H1 (cell line): Measurements from ENCODE around the gene AKR7A2. TPM values are rescaled to one million over a fixed set of nuclear protein-coding genes. Genes with fewer than 3 reads are reported as not detected.
A peak's percentile ranks its signal among the peaks of the same experiment; 100 is the strongest.

Experiments
- CTCF ChIA-PET: fragments of 300-600 bp; sonication (Branson Sonifier 250); formaldehyde crosslinking; loops from one replicate; lab custom pipeline; 2021; ENCODE audit not compliant: partially characterized antibody; lab: Charles Lee
- POLR2A ChIA-PET: fragments of 300-600 bp; sonication (Branson Sonifier 250); formaldehyde crosslinking; loops from one replicate; lab custom pipeline; 2021; ENCODE audit warnings: inconsistent platforms; ENCODE audit not compliant: partially characterized antibody; lab: Charles Lee
- DNase-seq, 2 experiments: peaks; one replicate each; pipeline versions ENCODE4 v3.0.0 to v3.0.0-alpha.2; 2010 to 2022; ENCODE audit warnings: low spot score in 2 of 2, low read depth in 1 of 2, mixed read lengths in 1 of 2
- FAIRE-seq: peaks from 2 replicates; lab custom pipeline; 2011; peaks lifted over from hg19 to GRCh38; lab: Jason Lieb, UNC
- H2AFZ ChIP-seq: 2 replicates; pipeline ENCODE4 v1.8.1; 2012; ENCODE audit warnings: low read length, inconsistent platforms
- H2AK5ac ChIP-seq: 2 replicates; pipeline ENCODE4 v1.6.1; 2013; ENCODE audit warnings: low read depth, low read length
- H2BK120ac ChIP-seq: replicated peaks from 2 replicates; pipeline ENCODE3; 2013; ENCODE audit warnings: low read depth, low read length, inconsistent platforms
- H2BK12ac ChIP-seq: 2 replicates; pipeline ENCODE4 v1.6.1; 2013; ENCODE audit warnings: low read depth, low read length
- H2BK15ac ChIP-seq: 2 replicates; pipeline ENCODE4 v1.6.1; 2013; ENCODE audit warnings: low read length
- H2BK20ac ChIP-seq: 2 replicates; pipeline ENCODE4 v1.6.1; 2013; ENCODE audit warnings: low read length
- H2BK5ac ChIP-seq: 2 replicates; pipeline ENCODE4 v1.6.1; 2013; ENCODE audit warnings: low read depth, low read length
- H3K14ac ChIP-seq: 2 replicates; pipeline ENCODE4 v1.6.1; 2013; ENCODE audit warnings: inconsistent platforms; ENCODE audit not compliant: insufficient read length
- H3K18ac ChIP-seq: 2 replicates; pipeline ENCODE4 v1.6.1; 2013; ENCODE audit warnings: low read length; ENCODE audit errors: extremely low read depth
- H3K23ac ChIP-seq: 2 replicates; pipeline ENCODE4 v1.6.1; 2013; ENCODE audit warnings: inconsistent platforms; ENCODE audit not compliant: insufficient read length
- H3K23me2 ChIP-seq: 2 replicates; pipeline ENCODE4 v1.6.1; 2013; ENCODE audit warnings: low read depth, low read length
- H3K27ac ChIP-seq: 2 replicates; pipeline ENCODE4 v1.6.1; 2011; ENCODE audit warnings: low read depth, low read length, inconsistent platforms
- H3K27me3 ChIP-seq, 4 experiments: replicated peaks in 1 of 4; 1 replicate in 1 of 4; 2 replicates in 3 of 4; pipeline versions ENCODE4 v1.6.1 to v1.8.1; 2011 to 2013; ENCODE audit warnings: low read length in 3 of 4, mild to moderate bottlenecking in 3 of 4, inconsistent platforms in 2 of 4, mixed read lengths in 2 of 4, moderate library complexity in 1 of 4; ENCODE audit not compliant: control insufficient read depth in 3 of 4, insufficient read depth in 3 of 4; ENCODE audit errors: extremely low read depth in 1 of 4
- H3K36me3 ChIP-seq, 4 experiments: 2 replicates each; pipeline versions ENCODE4 v1.6.1 to v1.8.1; 2011 to 2013; ENCODE audit warnings: mild to moderate bottlenecking in 4 of 4, low read length in 3 of 4, moderate library complexity in 2 of 4, control low read depth in 1 of 4, inconsistent platforms in 1 of 4; ENCODE audit not compliant: insufficient read depth in 4 of 4, control insufficient read depth in 2 of 4
- H3K4ac ChIP-seq: replicated peaks from 2 replicates; pipeline ENCODE3; 2013; ENCODE audit warnings: low read length, low read depth, mixed read lengths, inconsistent platforms; ENCODE audit not compliant: insufficient read length
- H3K4me1 ChIP-seq, 4 experiments: replicated peaks in 1 of 4; 1 replicate in 1 of 4; 2 replicates in 3 of 4; pipeline versions ENCODE4 v1.6.1 to v1.8.1; 2011 to 2013; ENCODE audit warnings: low read length in 3 of 4, inconsistent platforms in 2 of 4, mixed read lengths in 1 of 4; ENCODE audit not compliant: insufficient read depth in 4 of 4, control insufficient read depth in 3 of 4
- H3K4me2 ChIP-seq, 2 experiments: 2 replicates each; pipeline versions ENCODE4 v1.6.1 to v1.8.1; 2011 to 2013; ENCODE audit warnings: low read depth in 2 of 2, low read length in 2 of 2, control low read depth in 1 of 2, inconsistent platforms in 1 of 2, mild to moderate bottlenecking in 1 of 2; ENCODE audit not compliant: insufficient read depth in 1 of 2
- H3K4me3 ChIP-seq, 4 experiments: fragments of 200-600, 300-600 bp in 1 of 4; sonication (generic), shearing (Covaris generic), sonication (Bioruptor Twin) in 1 of 4; 2 replicates each; pipeline versions ENCODE4 v1.5.1 to v1.8.1; 2011 to 2016; ENCODE audit warnings: low read length in 4 of 4, low read depth in 3 of 4, control low read depth in 2 of 4, inconsistent platforms in 2 of 4, mild to moderate bottlenecking in 2 of 4, mixed read lengths in 1 of 4, moderate library complexity in 1 of 4; ENCODE audit not compliant: insufficient read depth in 2 of 4; ENCODE audit errors: extremely low read depth in 1 of 4
- H3K56ac ChIP-seq: replicated peaks from 2 replicates; pipeline ENCODE3; 2013; ENCODE audit warnings: low read depth, mild to moderate bottlenecking, mixed read lengths, low read length, inconsistent platforms; ENCODE audit not compliant: insufficient read length
- H3K79me1 ChIP-seq: 2 replicates; pipeline ENCODE4 v1.6.1; 2013; ENCODE audit warnings: low read depth, low read length, control low read depth
- H3K79me2 ChIP-seq, 2 experiments: 2 replicates each; pipeline versions ENCODE4 v1.6.1 to v1.8.1; 2012 to 2013; ENCODE audit warnings: low read length in 2 of 2, mild to moderate bottlenecking in 2 of 2, inconsistent platforms in 1 of 2; ENCODE audit not compliant: insufficient read depth in 2 of 2, control insufficient read depth in 1 of 2
- H3K9ac ChIP-seq, 4 experiments: replicated peaks in 1 of 4; 1 replicate in 1 of 4; 2 replicates in 3 of 4; pipeline versions ENCODE4 v1.6.1 to v1.8.1; 2011 to 2013; ENCODE audit warnings: low read depth in 3 of 4, low read length in 3 of 4, control low read depth in 2 of 4, mild to moderate bottlenecking in 2 of 4, moderate library complexity in 2 of 4, inconsistent platforms in 1 of 4; ENCODE audit errors: extremely low read depth in 1 of 4
- H3K9me3 ChIP-seq, 2 experiments: 2 replicates each; pipeline versions ENCODE4 v1.6.1 to v1.8.1; 2012 to 2013; ENCODE audit warnings: mild to moderate bottlenecking in 2 of 2, moderate library complexity in 2 of 2, control low read depth in 1 of 2, inconsistent platforms in 1 of 2, low read depth in 1 of 2, low read length in 1 of 2, mixed read lengths in 1 of 2; ENCODE audit not compliant: insufficient read depth in 2 of 2
- H4K20me1 ChIP-seq, 2 experiments: replicated peaks in 1 of 2; 2 replicates each; pipeline versions ENCODE3 to v1.8.1; 2011 to 2013; ENCODE audit warnings: inconsistent platforms in 2 of 2, low read length in 2 of 2, mild to moderate bottlenecking in 1 of 2; ENCODE audit not compliant: insufficient read depth in 2 of 2, control insufficient read depth in 1 of 2
- H4K5ac ChIP-seq: 2 replicates; pipeline ENCODE4 v1.6.1; 2013; ENCODE audit warnings: low read length, low read depth, mixed read lengths, inconsistent platforms; ENCODE audit not compliant: insufficient read length
- H4K8ac ChIP-seq: 2 replicates; pipeline ENCODE4 v1.8.0; 2013; ENCODE audit warnings: mild to moderate bottlenecking, moderate library complexity, low read length, inconsistent platforms; ENCODE audit not compliant: insufficient read depth; ENCODE audit errors: extremely low read depth
- H4K91ac ChIP-seq: replicated peaks from 2 replicates; pipeline ENCODE3; 2013; ENCODE audit warnings: low read length, mixed read lengths, inconsistent platforms; ENCODE audit not compliant: insufficient read length
- CBX8 ChIP-seq: fragments of 300-800, 300-1000 bp; sonication (generic); IDR thresholded peaks from 2 replicates; pipeline ENCODE4 v1.7.1; 2016; ENCODE audit warnings: low read depth, low read length, borderline replicate concordance
- FOSL1 ChIP-seq: IDR thresholded peaks from 2 replicates; pipeline ENCODE4 v1.6.1; 2011; ENCODE audit warnings: mild to moderate bottlenecking, low read depth, low read length, moderate library complexity; ENCODE audit not compliant: insufficient read depth
- RAD21 ChIP-seq, 2 experiments: IDR thresholded peaks in 1 of 2; conservative IDR thresholded peaks in 1 of 2; 2 replicates each; pipeline ENCODE4 v1.6.1; 2011; ENCODE audit warnings: low read depth in 2 of 2, low read length in 2 of 2, improper control_type of control experiment in 1 of 2, inconsistent platforms in 1 of 2, mild to moderate bottlenecking in 1 of 2, moderate library complexity in 1 of 2
- SRF ChIP-seq: IDR thresholded peaks from 2 replicates; pipeline ENCODE4 v1.6.1; 2011; ENCODE audit warnings: mild to moderate bottlenecking, low read depth, low read length, moderate library complexity
- WGBS, 2 experiments: shearing (Covaris generic) in 1 of 2; methylation state at CpG; one replicate each; pipeline versions ENCODE4 v1.1.6 to v1.1.7; 2013 to 2015; ENCODE audit warnings: low lambda C conversion rate in 2 of 2, mixed read lengths in 2 of 2, inconsistent platforms in 1 of 2, low coverage in 1 of 2, missing lambda C conversion rate in 1 of 2; ENCODE audit not compliant: insufficient replicate concordance in 2 of 2, insufficient coverage in 1 of 2, insufficient read length in 1 of 2; ENCODE audit errors: extremely low coverage in 1 of 2, missing lambda C conversion rate in 1 of 2; 5-methylcytosine and 5-hydroxymethylcytosine counted together
- polyA plus RNA-seq, 7 experiments: library from polyadenylated mRNA; depleted of rRNA in 3 of 7; stranded (reverse) in 5 of 7; unstranded in 2 of 7; fragments of >200 nt in 5 of 7; fragments of 200-250 nt in 2 of 7; gene quantifications; 1 replicate in 5 of 7; 2 replicates in 1 of 7; 4 replicates in 1 of 7; pipeline versions ENCODE4 v1.2.1 to v1.2.3, GENCODE V29; 2011 to 2013; ENCODE audit warnings: missing spikeins in 2 of 7, mixed read lengths in 2 of 7
- total RNA-seq: library from RNA; stranded (reverse); fragmentation: NEBNext Ultra II Directional; extraction: Animal tissue kit (Norgen Biotek cat#: 25700); gene quantifications from 2 replicates; pipeline ENCODE4 v1.2.1, GENCODE V29; 2021
- TF ChIP-seq, protein P1 (sequence below), 3 experiments: IDR thresholded peaks; 1 replicate in 2 of 3; 2 replicates in 1 of 3; pipeline versions ENCODE4 v1.5.1 to v1.6.1; 2011; ENCODE audit warnings: low read length in 3 of 3, mild to moderate bottlenecking in 3 of 3, inconsistent platforms in 2 of 3, low read depth in 1 of 3, moderate library complexity in 1 of 3; ENCODE audit not compliant: insufficient read depth in 1 of 3; ENCODE audit errors: control extremely low read depth in 1 of 3

AKR7A2 gene
- total and polyA plus RNA-seq, 2 of the 8 experiments (the other 6 are each of a cell fraction or from before 2014, with no cell fraction given) = 32.0 to 48.3 TPM

DNA sequence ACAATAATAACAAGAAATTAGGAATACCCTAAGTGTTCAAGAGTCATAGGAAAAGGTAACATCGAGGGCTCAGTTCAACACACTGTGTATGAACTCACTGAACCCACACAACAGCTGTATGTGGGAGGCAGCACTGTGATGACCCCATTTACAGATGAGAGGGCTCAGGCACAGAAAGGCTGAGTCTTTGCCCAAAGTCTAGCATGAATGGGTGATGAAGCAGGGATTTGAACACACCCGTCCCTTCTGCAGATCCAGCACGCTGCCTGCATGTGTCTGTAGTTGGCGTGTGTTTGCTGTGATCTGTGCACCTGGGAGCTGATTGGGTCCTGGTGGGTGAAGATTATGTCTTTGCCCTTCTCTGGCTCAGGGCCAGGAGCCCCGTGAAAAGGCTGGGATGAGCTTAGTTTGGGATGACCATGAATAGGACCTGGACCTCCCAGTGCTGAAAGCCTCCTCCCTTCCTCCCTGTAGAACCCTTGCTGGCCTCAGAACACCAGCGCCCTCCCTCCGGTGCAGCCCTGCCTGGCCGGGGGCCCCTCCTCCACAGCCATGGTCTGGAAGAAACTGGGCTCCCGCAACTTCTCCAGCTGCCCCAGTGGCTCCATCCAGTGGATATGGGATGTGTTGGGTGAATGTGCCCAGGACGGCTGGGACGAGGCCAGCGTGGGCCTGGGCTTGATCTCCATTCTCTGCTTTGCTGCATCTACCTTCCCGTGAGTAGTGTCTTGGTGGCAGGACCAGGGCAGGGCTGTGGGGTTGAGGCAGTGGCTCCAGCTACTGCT is 5.4 kb upstream of the AKR7A2 start:
- Histone ChIP-seq H3K27me3 (no peaks in the 10 kb centered on the region; a peak in 1 of 7 replicates), H3K36me3 (peaks cover 0 to 6% (median 0%) of the 10 kb centered on the region in 4 experiments; a peak in 3 of 8 replicates), H3K79me2 (peaks cover 0 to 2% of the 10 kb centered on the region in 2 experiments; a peak in 1 of 4 replicates), H3K23me2 (peaks cover 3% of the 10 kb centered on the region; the same call in 1 of the 2 replicates), H4K5ac (no peak overlapping the region), H3K9ac (no peak overlapping the region), H2BK120ac (no peak overlapping the region), H3K27ac (no peak overlapping the region), H3K56ac (no peak overlapping the region), H2BK12ac (no peak overlapping the region), H3K23ac (no peak overlapping the region), H4K20me1 (peaks cover 3 to 20% of the 10 kb centered on the region in 2 experiments), H2AFZ (no peak overlapping the region), H3K14ac (no peak overlapping the region), H3K79me1 (no peaks in the 10 kb centered on the region), H3K18ac (no peak overlapping the region), H2AK5ac (no peak overlapping the region), H2BK15ac (no peak overlapping the region), H4K91ac (no peak overlapping the region), H4K8ac (no peak overlapping the region), H2BK20ac (no peak overlapping the region), H3K4ac (no peak overlapping the region), H3K4me1 (peaks cover 0 to 11% (median 7%) of the 10 kb centered on the region in 4 experiments; a peak in 6 of 7 replicates), H3K9me3 (no peaks in the 10 kb centered on the region), H3K4me3 (no peak overlapping the region), H2BK5ac (no peak overlapping the region), H3K4me2 (no peak overlapping the region)
- 83% methylated on average over 12 of the region's 13 CpGs; no CpG with 5 or more reads in 1 of the 2 experiments for WGBS, 2 experiments
- peak in 1 of 2 experiments; percentile 27 for DNase-seq
- FAIRE-seq = no peak
- TF ChIP-seq CBX8 = no peak
- no peak for TF ChIP-seq SRF
- no peak for TF ChIP-seq FOSL1
- TF ChIP-seq, protein P1, sequence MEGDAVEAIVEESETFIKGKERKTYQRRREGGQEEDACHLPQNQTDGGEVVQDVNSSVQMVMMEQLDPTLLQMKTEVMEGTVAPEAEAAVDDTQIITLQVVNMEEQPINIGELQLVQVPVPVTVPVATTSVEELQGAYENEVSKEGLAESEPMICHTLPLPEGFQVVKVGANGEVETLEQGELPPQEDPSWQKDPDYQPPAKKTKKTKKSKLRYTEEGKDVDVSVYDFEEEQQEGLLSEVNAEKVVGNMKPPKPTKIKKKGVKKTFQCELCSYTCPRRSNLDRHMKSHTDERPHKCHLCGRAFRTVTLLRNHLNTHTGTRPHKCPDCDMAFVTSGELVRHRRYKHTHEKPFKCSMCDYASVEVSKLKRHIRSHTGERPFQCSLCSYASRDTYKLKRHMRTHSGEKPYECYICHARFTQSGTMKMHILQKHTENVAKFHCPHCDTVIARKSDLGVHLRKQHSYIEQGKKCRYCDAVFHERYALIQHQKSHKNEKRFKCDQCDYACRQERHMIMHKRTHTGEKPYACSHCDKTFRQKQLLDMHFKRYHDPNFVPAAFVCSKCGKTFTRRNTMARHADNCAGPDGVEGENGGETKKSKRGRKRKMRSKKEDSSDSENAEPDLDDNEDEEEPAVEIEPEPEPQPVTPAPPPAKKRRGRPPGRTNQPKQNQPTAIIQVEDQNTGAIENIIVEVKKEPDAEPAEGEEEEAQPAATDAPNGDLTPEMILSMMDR (IDR thresholded peaks at IDR 0.05; ENCODE audit: control extremely low read depth in 1 of 3, insufficient read depth in 1 of 3, low read depth in 1 of 3, low read length in 3 of 3) = peak; percentile 49 to 58 (median 54); a peak in 3 of 4 replicates
- peak; percentile 47 to 66 for TF ChIP-seq RAD21 (IDR thresholded peaks at IDR 0.05 in 1 of 2, conservative IDR thresholded peaks at IDR 0.05 in 1 of 2; ENCODE audit: low read depth in 2 of 2, low read length in 2 of 2)
- CTCF ChIA-PET = interaction anchor here (0.7 to 2.2 kb wide), 9 partner anchors 8 to 345 kb away, joined by 3 to 9 read pairs (median 4); no protein-coding TSS in a partner anchor
- POLR2A ChIA-PET = interaction anchor here (0.6 to 16.9 kb wide), 6 partner anchors 13 to 244 kb away, joined by 3 to 143 read pairs (median 4); partner anchors contain the start of gene UBR4
